IMR-90 (cell line): ENCODE measurements around the gene DAPK1. TPM values are rescaled to one million over a fixed set of nuclear protein-coding genes. Genes with fewer than 3 reads are reported as not detected.

Experiments used
- ATAC-seq: fragments of 200-7000 bp; cut with Tn5 transposase; 2 replicates; pipeline ENCODE4 v1.9.1; 2020; ENCODE audit warnings: low read depth, mild to moderate bottlenecking, moderate library complexity
- BruUV-seq: library from RNA; stranded (reverse); fragments of 400-500 nt; replicated peaks from 2 replicates; lab custom pipeline; 2021; lab: Mats Ljungman, UMichigan
- CTCF ChIA-PET: fragments of 300-600 bp; formaldehyde crosslinking; extraction: SDS; loops from one replicate; lab custom pipeline; 2021; ENCODE audit warnings: antibody characterized with exemption; lab: Yijun Ruan, JAX
- POLR2A ChIA-PET: fragments of 300-600 bp; sonication (Branson Sonifier 250); formaldehyde crosslinking; loops from one replicate; lab custom pipeline; 2022; ENCODE audit warnings: antibody characterized with exemption; ENCODE audit not compliant: unreplicated experiment; lab: Charles Lee
- DNase-seq: peaks from one replicate; pipeline ENCODE4 v3.0.0; 2013
- H2AFZ ChIP-seq: replicated peaks from 2 replicates; pipeline ENCODE3; 2013; ENCODE audit warnings: low read length, mild to moderate bottlenecking; ENCODE audit not compliant: poor library complexity
- H2AK5ac ChIP-seq: 2 replicates; pipeline ENCODE4 v1.6.1; 2013; ENCODE audit warnings: low read depth, low read length, inconsistent platforms
- H2AK9ac ChIP-seq: replicated peaks from 2 replicates; pipeline ENCODE3; 2013; ENCODE audit warnings: mild to moderate bottlenecking, low read depth, low read length, moderate library complexity; ENCODE audit not compliant: poor library complexity
- H2BK120ac ChIP-seq: 2 replicates; pipeline ENCODE4 v1.6.1; 2013; ENCODE audit warnings: low read depth, low read length, inconsistent platforms
- H2BK15ac ChIP-seq: 3 replicates; pipeline ENCODE4 v1.6.1; 2013; ENCODE audit warnings: low read depth, low read length, inconsistent platforms
- H2BK20ac ChIP-seq: 2 replicates; pipeline ENCODE4 v1.6.1; 2013; ENCODE audit warnings: low read depth, mild to moderate bottlenecking, inconsistent platforms, low read length, moderate library complexity
- H2BK5ac ChIP-seq: 2 replicates; pipeline ENCODE4 v1.6.1; 2013; ENCODE audit warnings: mild to moderate bottlenecking, low read depth, low read length, inconsistent platforms; ENCODE audit not compliant: poor library complexity, severe bottlenecking
- H3K14ac ChIP-seq: replicated peaks from 2 replicates; pipeline ENCODE4 v1.6.1; 2013; ENCODE audit warnings: low read depth, low read length, inconsistent platforms
- H3K18ac ChIP-seq: 2 replicates; pipeline ENCODE4 v1.6.1; 2013; ENCODE audit warnings: low read depth, low read length, control low read depth
- H3K23ac ChIP-seq: 2 replicates; pipeline ENCODE4 v1.6.1; 2013; ENCODE audit warnings: low read depth, low read length, inconsistent platforms
- H3K27ac ChIP-seq: 2 replicates; pipeline ENCODE4 v1.5.1; 2013; ENCODE audit warnings: mild to moderate bottlenecking, control low read depth, low read length; ENCODE audit not compliant: insufficient read depth
- H3K27me3 ChIP-seq: 2 replicates; pipeline ENCODE4 v1.6.1; 2013; ENCODE audit warnings: low read length; ENCODE audit not compliant: control insufficient read depth, insufficient read depth
- H3K36me3 ChIP-seq: 2 replicates; pipeline ENCODE4 v1.6.1; 2013; ENCODE audit warnings: low read length, mixed read lengths; ENCODE audit not compliant: control insufficient read depth, insufficient read depth
- H3K4ac ChIP-seq: 2 replicates; pipeline ENCODE4 v1.6.1; 2013; ENCODE audit warnings: low read depth, low read length, inconsistent platforms
- H3K4me1 ChIP-seq: 2 replicates; pipeline ENCODE4 v1.6.1; 2013; ENCODE audit warnings: low read length, mixed read lengths; ENCODE audit not compliant: control insufficient read depth, insufficient read depth
- H3K4me2 ChIP-seq: 2 replicates; pipeline ENCODE4 v1.6.1; 2013; ENCODE audit warnings: low read depth, mild to moderate bottlenecking, control low read depth, low read length, moderate library complexity
- H3K4me3 ChIP-seq: 2 replicates; pipeline ENCODE4 v1.5.1; 2013; ENCODE audit warnings: low read depth, mild to moderate bottlenecking, control low read depth, low read length, moderate library complexity; ENCODE audit not compliant: insufficient read depth
- H3K56ac ChIP-seq: 2 replicates; pipeline ENCODE4 v1.6.1; 2013; ENCODE audit warnings: low read length, inconsistent platforms; ENCODE audit not compliant: insufficient read depth; ENCODE audit errors: extremely low read depth
- H3K79me1 ChIP-seq, 2 experiments: 2 replicates each; pipeline ENCODE4 v1.6.1; 2013; ENCODE audit warnings: low read length in 2 of 2, inconsistent platforms in 1 of 2, low read depth in 1 of 2
- H3K9ac ChIP-seq: 2 replicates; pipeline ENCODE4 v1.6.1; 2013; ENCODE audit warnings: low read depth, low read length, control low read depth
- H3K9me1 ChIP-seq: 2 replicates; pipeline ENCODE4 v1.6.1; 2013; ENCODE audit warnings: low read length, inconsistent platforms; ENCODE audit not compliant: insufficient read depth
- H3K9me3 ChIP-seq: 2 replicates; pipeline ENCODE4 v1.6.1; 2013; ENCODE audit warnings: low read length; ENCODE audit not compliant: control insufficient read depth, insufficient read depth
- H4K20me1 ChIP-seq: 2 replicates; pipeline ENCODE4 v1.6.1; 2013; ENCODE audit warnings: low read length, inconsistent platforms; ENCODE audit not compliant: insufficient read depth
- H4K5ac ChIP-seq: 2 replicates; pipeline ENCODE4 v1.6.1; 2013; ENCODE audit warnings: mild to moderate bottlenecking, low read depth, low read length, control low read depth
- H4K8ac ChIP-seq, 2 experiments: 2 replicates each; pipeline ENCODE4 v1.6.1; 2013; ENCODE audit warnings: low read depth in 2 of 2, low read length in 2 of 2, control low read depth in 1 of 2, inconsistent platforms in 1 of 2
- H4K91ac ChIP-seq: 2 replicates; pipeline ENCODE4 v1.6.1; 2013; ENCODE audit warnings: low read depth, low read length, inconsistent platforms; ENCODE audit not compliant: insufficient read depth
- CTCF ChIP-seq: conservative IDR thresholded peaks from 2 replicates; pipeline ENCODE4 v1.5.1; 2012; ENCODE audit warnings: mild to moderate bottlenecking, low read depth, low read length, improper control_type of control experiment
- FOS ChIP-seq: fragments of 150-350 bp; IDR thresholded peaks from 2 replicates; pipeline ENCODE4 v1.6.1; 2016; ENCODE audit warnings: low read depth, low read length
- MAFK ChIP-seq: IDR thresholded peaks from 2 replicates; pipeline ENCODE4 v1.6.1; 2012; ENCODE audit warnings: low read depth, low read length, improper control_type of control experiment
- POLR2A ChIP-seq: IDR thresholded peaks from 2 replicates; pipeline ENCODE4 v1.6.1; 2012; ENCODE audit warnings: mild to moderate bottlenecking, low read depth, low read length
- WGBS, 2 experiments: methylation state at CpG; one replicate each; pipeline versions ENCODE4 v1.1.5 to v1.1.7; 2013; ENCODE audit warnings: missing lambda C conversion rate in 2 of 2; ENCODE audit not compliant: insufficient read length in 1 of 2; ENCODE audit errors: extremely low coverage in 2 of 2; 5-methylcytosine and 5-hydroxymethylcytosine counted together
- dilution Hi-C: fragments of 300-500 bp; cut with HindIII; formaldehyde crosslinking; loops from one replicate; pipeline ENCODE4 v1.14.3; 2018; ENCODE audit warnings: low sequenced_read_pairs; ENCODE audit not compliant: unreplicated experiment
- in situ Hi-C: fragments of 300-500 bp; cut with MboI; formaldehyde crosslinking; loops from 3 replicates; pipeline ENCODE4 v1.14.3; 2019; ENCODE audit warnings: low sequenced_read_pairs, inconsistent platforms, mixed read lengths
- intact Hi-C: fragments of 100-400 bp; cut with micrococcal nuclease; formaldehyde crosslinking; loops from 2 replicates; pipeline ENCODE4 v1.10.0; 2022
- polyA plus RNA-seq, 3 experiments: library from polyadenylated mRNA; depleted of rRNA; stranded (reverse); fragments of >200 nt; gene quantifications; 2 replicates each; pipeline ENCODE4 v1.2.3, GENCODE V29; 2012; ENCODE audit warnings: low replicate concordance in 1 of 3
- total RNA-seq: library from RNA; depleted of rRNA; stranded (reverse); fragments of >200 nt; gene quantifications from 2 replicates; pipeline ENCODE4 v1.2.3, GENCODE V29; 2012

The DAPK1 gene
- total and polyA plus RNA-seq, 2 of the 4 experiments (the other 2 are of a cell fraction) = under 0.01 to 0.03 TPM

GRCh38 chr9:87569518-87569917 is 71.9 kb downstream of the DAPK1 start:
- ChIA-PET POLR2A (no interaction called here), CTCF (no interaction called here)
- Histone ChIP-seq H3K4ac (no peak overlapping the region), H3K36me3 (no peaks in the 10 kb centered on the region), H2AFZ (no peak overlapping the region), H2BK15ac (no peak overlapping the region), H2BK20ac (no peak overlapping the region), H3K27me3 (peaks cover 3% of the 10 kb centered on the region; the same call in 1 of the 2 replicates), H4K5ac (no peak overlapping the region), H3K14ac (no peak overlapping the region), H2AK5ac (no peak overlapping the region), H4K20me1 (no peaks in the 10 kb centered on the region), H2AK9ac (no peak overlapping the region), H3K79me1 (no peaks in the 10 kb centered on the region), H3K9ac (no peak overlapping the region), H3K9me1 (no peaks in the 10 kb centered on the region), H2BK120ac (no peak overlapping the region), H3K18ac (no peak overlapping the region), H3K4me1 (no peaks in the 10 kb centered on the region), H3K23ac (no peak overlapping the region), H3K4me2 (no peak overlapping the region), H3K4me3 (no peak overlapping the region), H4K8ac (no peak overlapping the region), H3K27ac (no peak overlapping the region), H3K56ac (no peak overlapping the region), H2BK5ac (no peak overlapping the region), H3K9me3 (peaks cover 2% of the 10 kb centered on the region; the same call in 1 of the 2 replicates), H4K91ac (no peak overlapping the region)
- no peak for DNase-seq
- TF ChIP-seq FOS (no peak), POLR2A (no peak), MAFK (no peak), CTCF (no peak)
- dilution Hi-C loops = no loop called here
- BruUV-seq = no TSS peak
- in situ Hi-C loops = no loop called here
- intact Hi-C loops = no loop called here
- 6% methylated on average over 3 of the region's 5 CpGs; no CpG with 5 or more reads in 1 of the 2 experiments for WGBS, 2 experiments
- no peak for ATAC-seq
